HepG2 (cell line): ENCODE results near the gene LTBR. TPM values are rescaled to one million over a fixed set of nuclear protein-coding genes. Genes with fewer than 3 reads are reported as not detected.

Experiments
- ATF7-NPFF ChIP-seq: sonication (generic); formaldehyde crosslinking; IDR thresholded peaks from 2 replicates; pipeline ENCODE4 v1.8.1; 2023; ENCODE audit warnings: mild to moderate bottlenecking, low read depth, missing genetic modification reagents, moderate library complexity
- FOXA3 ChIP-seq: IDR thresholded peaks from 2 replicates; pipeline ENCODE4 v1.6.1; 2016; ENCODE audit warnings: missing genetic modification reagents, missing compliant biosample characterization
- MTA1 ChIP-seq: sonication (generic); formaldehyde crosslinking; IDR thresholded peaks from 2 replicates; pipeline ENCODE4 v1.4.0; 2020; ENCODE audit warnings: missing genetic modification reagents, mild to moderate bottlenecking, borderline replicate concordance
- MXD4 ChIP-seq: IDR thresholded peaks from 2 replicates; pipeline ENCODE4 v1.6.1; 2016; ENCODE audit warnings: mild to moderate bottlenecking, missing biosample characterization, missing genetic modification reagents
- PRPF4 ChIP-seq: fragments of 200-400 bp; formaldehyde crosslinking; IDR thresholded peaks from 2 replicates; pipeline ENCODE4 v1.6.1; 2016; ENCODE audit warnings: low read length, low read depth; ENCODE audit not compliant: poor library complexity, severe bottlenecking
- SMC3 ChIP-seq: IDR thresholded peaks from 2 replicates; pipeline ENCODE4 v1.6.1; 2011; ENCODE audit warnings: low read length, improper control_type of control experiment
- SMYD3 ChIP-seq: sonication (generic); formaldehyde crosslinking; IDR thresholded peaks from 2 replicates; pipeline ENCODE4 v1.8.1; 2023; ENCODE audit warnings: mild to moderate bottlenecking, missing genetic modification reagents
- ZBTB7A ChIP-seq: sonication (generic); formaldehyde crosslinking; IDR thresholded peaks from 2 replicates; pipeline ENCODE4 v1.8.0; 2022; ENCODE audit warnings: mild to moderate bottlenecking, missing genetic modification reagents
- ZFP90 ChIP-seq: sonication (generic); formaldehyde crosslinking; IDR thresholded peaks from 2 replicates; pipeline ENCODE4 v1.8.0; 2022; ENCODE audit warnings: missing genetic modification reagents, mild to moderate bottlenecking, inconsistent platforms, borderline replicate concordance
- ZFP91 ChIP-seq: sonication (generic); formaldehyde crosslinking; IDR thresholded peaks from 2 replicates; pipeline ENCODE4 v1.9.0; 2022; ENCODE audit warnings: missing genetic modification reagents, mild to moderate bottlenecking, borderline replicate concordance
- ZNF230 ChIP-seq: sonication (generic); formaldehyde crosslinking; IDR thresholded peaks from 2 replicates; pipeline ENCODE4 v1.4.0; 2020; ENCODE audit warnings: mild to moderate bottlenecking, missing genetic modification reagents
- ZNF530 ChIP-seq: sonication (generic); formaldehyde crosslinking; IDR thresholded peaks from 2 replicates; pipeline ENCODE4 v1.5.0; 2020; ENCODE audit warnings: low read depth, mild to moderate bottlenecking, missing genetic modification reagents
- ZNF567 ChIP-seq: sonication (generic); formaldehyde crosslinking; IDR thresholded peaks from 2 replicates; pipeline ENCODE4 v1.8.1; 2023; ENCODE audit warnings: mild to moderate bottlenecking, missing genetic modification reagents, borderline replicate concordance
- ZNF569 ChIP-seq: sonication (generic); formaldehyde crosslinking; IDR thresholded peaks from 2 replicates; pipeline ENCODE4 v1.5.0; 2020; ENCODE audit warnings: mild to moderate bottlenecking, missing genetic modification reagents, moderate library complexity, borderline replicate concordance
- ZNF710 ChIP-seq: sonication (generic); formaldehyde crosslinking; IDR thresholded peaks from 2 replicates; pipeline ENCODE4 v1.5.0; 2020; ENCODE audit warnings: mild to moderate bottlenecking, missing genetic modification reagents, borderline replicate concordance
- ZNF800 ChIP-seq: sonication (generic); formaldehyde crosslinking; IDR thresholded peaks from 2 replicates; pipeline ENCODE4 v1.4.0; 2020; ENCODE audit warnings: missing genetic modification reagents
- ZNF841 ChIP-seq: sonication (generic); formaldehyde crosslinking; IDR thresholded peaks from 2 replicates; pipeline ENCODE4 v1.8.1; 2023; ENCODE audit warnings: missing genetic modification reagents, borderline replicate concordance
- polyA plus RNA-seq, 8 experiments: library from polyadenylated mRNA; depleted of rRNA in 3 of 8; stranded (reverse) in 7 of 8; unstranded in 1 of 8; fragments of >200 nt; fragmentation: Illumina TruSeq in 4 of 8; extraction: Trizol in 4 of 8; gene quantifications; 2 replicates each; pipeline versions ENCODE4 v1.2.1 to v1.2.3, GENCODE V29; 2011 to 2016; ENCODE audit warnings: low read depth in 4 of 8, missing spikeins in 1 of 8, mixed read lengths in 1 of 8; ENCODE audit not compliant: insufficient read depth in 1 of 8
- total RNA-seq, 5 experiments: library from RNA; depleted of rRNA; stranded (reverse); fragments of >200 nt; fragmentation: Illumina TruSeq; extraction: Trizol; gene quantifications; 2 replicates each; pipeline ENCODE4 v1.2.3, GENCODE V29; 2016; ENCODE audit warnings: low read depth in 1 of 5

LTBR gene
- total and polyA plus RNA-seq, 2 of the 13 experiments (the other 11 are each of a cell fraction or from before 2014, with no cell fraction given): 31.4 to 34.8 TPM

- TF ChIP-seq SMYD3: no peak
- no peak for TF ChIP-seq ZNF841 (CRISPR knock-in tag)
- peak; percentile 5; the same call in 1 of the 2 replicates for TF ChIP-seq ZFP91
- TF ChIP-seq FOXA3 (CRISPR knock-in tag): no peak
- no peak for TF ChIP-seq ZNF800 (CRISPR knock-in tag)
- TF ChIP-seq ZFP90 (CRISPR knock-in tag): no peak
- no peak for TF ChIP-seq ZNF530 (CRISPR knock-in tag)
- no peak for TF ChIP-seq ZNF567 (CRISPR knock-in tag)
- no peak for TF ChIP-seq SMC3
- TF ChIP-seq ATF7-NPFF (CRISPR knock-in tag): no peak
- TF ChIP-seq MXD4: peak; percentile 44; the same call in 1 of the 2 replicates
- TF ChIP-seq MTA1 (CRISPR knock-in tag): 0 out of 2 replicates have a peak, but pooled peaks have one; percentile 40
- no peak for TF ChIP-seq ZBTB7A (CRISPR knock-in tag)
- no peak for TF ChIP-seq PRPF4
- no peak for TF ChIP-seq ZNF230
- TF ChIP-seq ZNF710 (CRISPR knock-in tag): no peak
- no peak for TF ChIP-seq ZNF569
Observed at GRCh38 chr12:6374028-6374785, 9.8 kb upstream of the LTBR start (continued).
